PC-3 (cell line): ENCODE measurements around the gene IRAK1. TPM values are rescaled to one million over a fixed set of nuclear protein-coding genes. Genes with fewer than 3 reads are reported as not detected.

Source experiments
- ATAC-seq: fragments of 200-7000 bp; cut with Tn5 transposase; 2 replicates; pipeline ENCODE4 v1.9.1; 2020; ENCODE audit warnings: mild to moderate bottlenecking, moderate library complexity
- BruUV-seq: library from RNA; stranded (reverse); fragments of 400-500 nt; replicated peaks from 2 replicates; lab custom pipeline; 2021; lab: Mats Ljungman, UMichigan
- CTCF ChIA-PET: fragments of 300-600 bp; sonication (Branson Sonifier 250); formaldehyde crosslinking; loops from one replicate; lab custom pipeline; 2022; ENCODE audit warnings: antibody characterized with exemption; lab: Charles Lee
- POLR2A ChIA-PET: fragments of 300-600 bp; sonication (Branson Sonifier 250); formaldehyde crosslinking; loops from one replicate; lab custom pipeline; 2022; ENCODE audit warnings: antibody characterized with exemption; ENCODE audit not compliant: unreplicated experiment; lab: Charles Lee
- DNase-seq: peaks from one replicate; pipeline ENCODE4 v3.0.0-alpha.2; 2015
- H2AFZ ChIP-seq: fragments of 300-600 bp; sonication (generic); 2 replicates; pipeline ENCODE4 v1.6.0; 2016; ENCODE audit warnings: antibody characterized with exemption, low read length
- H3F3A ChIP-seq: fragments of 300-600 bp; sonication (generic); one replicate; pipeline ENCODE4 v1.6.0; 2017; ENCODE audit warnings: antibody characterized with exemption, low read length, control low read depth, mild to moderate bottlenecking; ENCODE audit not compliant: unreplicated experiment
- H3K27ac ChIP-seq: fragments of 300-600 bp; sonication (generic); 2 replicates; pipeline ENCODE4 v1.5.1; 2016; ENCODE audit warnings: mild to moderate bottlenecking, low read length
- H3K27me3 ChIP-seq: fragments of 300-600 bp; sonication (generic); 2 replicates; pipeline ENCODE4 v1.6.1; 2016; ENCODE audit warnings: low read length, mixed read lengths
- H3K36me3 ChIP-seq: fragments of 300-600 bp; sonication (generic); 2 replicates; pipeline ENCODE4 v1.6.1; 2016; ENCODE audit warnings: low read depth, mixed run types, low read length, mixed read lengths
- H3K4me1 ChIP-seq: fragments of 300-600 bp; sonication (generic); 2 replicates; pipeline ENCODE4 v1.5.1; 2016; ENCODE audit warnings: low read length; ENCODE audit not compliant: insufficient read depth
- H3K4me2 ChIP-seq: fragments of 300-600 bp; sonication (generic); 2 replicates; pipeline ENCODE4 v1.6.0; 2016; ENCODE audit warnings: low read length
- H3K4me3 ChIP-seq: fragments of 300-600 bp; sonication (generic); 2 replicates; pipeline ENCODE4 v1.5.1; 2016; ENCODE audit warnings: mild to moderate bottlenecking, low read length, mixed read lengths
- H3K79me2 ChIP-seq: fragments of 300-600 bp; sonication (generic); 2 replicates; pipeline ENCODE4 v1.6.1; 2017; ENCODE audit warnings: low read length, mixed read lengths
- H3K9ac ChIP-seq: fragments of 300-600 bp; sonication (generic); 2 replicates; pipeline ENCODE4 v1.6.0; 2016; ENCODE audit warnings: mild to moderate bottlenecking, low read length
- H3K9me2 ChIP-seq: fragments of 300-600 bp; sonication (generic); replicated peaks from 2 replicates; pipeline ENCODE4 v1.6.1; 2016; ENCODE audit warnings: mixed run types, low read length, mixed read lengths
- H3K9me3 ChIP-seq: fragments of 300-600 bp; sonication (generic); 2 replicates; pipeline ENCODE4 v1.6.1; 2016; ENCODE audit warnings: low read length, mixed read lengths
- H4K20me1 ChIP-seq: fragments of 300-600 bp; sonication (generic); 2 replicates; pipeline ENCODE4 v1.6.1; 2016; ENCODE audit warnings: low read length, mixed read lengths
- CTCF ChIP-seq: fragments of 300-600 bp; sonication (generic); conservative IDR thresholded peaks from 2 replicates; pipeline ENCODE4 v1.5.1; 2017; ENCODE audit warnings: antibody characterized with exemption, low read depth, mild to moderate bottlenecking, low read length
- EZH2 ChIP-seq: fragments of 300-600 bp; sonication (generic); IDR thresholded peaks from one replicate; pipeline ENCODE4 v1.6.1; 2017; ENCODE audit warnings: antibody characterized with exemption, mild to moderate bottlenecking, low read length; ENCODE audit not compliant: unreplicated experiment
- EZH2phosphoT487 ChIP-seq: fragments of 300-600 bp; sonication (generic); IDR thresholded peaks from 2 replicates; pipeline ENCODE4 v1.6.1; 2018; ENCODE audit warnings: mild to moderate bottlenecking, antibody characterized with exemption, low read length, borderline replicate concordance
- intact Hi-C: fragments of 100-400 bp; cut with micrococcal nuclease; formaldehyde crosslinking; loops from 2 replicates; pipeline ENCODE4 v1.9.0; 2023
- total RNA-seq: library from RNA; depleted of rRNA; stranded (reverse); fragments of >200 nt; gene quantifications from 2 replicates; pipeline ENCODE4 v1.2.3, GENCODE V29; 2014

Gene IRAK1
- total RNA-seq, 1 experiment from 2014 or later = 366 TPM

DNA sequence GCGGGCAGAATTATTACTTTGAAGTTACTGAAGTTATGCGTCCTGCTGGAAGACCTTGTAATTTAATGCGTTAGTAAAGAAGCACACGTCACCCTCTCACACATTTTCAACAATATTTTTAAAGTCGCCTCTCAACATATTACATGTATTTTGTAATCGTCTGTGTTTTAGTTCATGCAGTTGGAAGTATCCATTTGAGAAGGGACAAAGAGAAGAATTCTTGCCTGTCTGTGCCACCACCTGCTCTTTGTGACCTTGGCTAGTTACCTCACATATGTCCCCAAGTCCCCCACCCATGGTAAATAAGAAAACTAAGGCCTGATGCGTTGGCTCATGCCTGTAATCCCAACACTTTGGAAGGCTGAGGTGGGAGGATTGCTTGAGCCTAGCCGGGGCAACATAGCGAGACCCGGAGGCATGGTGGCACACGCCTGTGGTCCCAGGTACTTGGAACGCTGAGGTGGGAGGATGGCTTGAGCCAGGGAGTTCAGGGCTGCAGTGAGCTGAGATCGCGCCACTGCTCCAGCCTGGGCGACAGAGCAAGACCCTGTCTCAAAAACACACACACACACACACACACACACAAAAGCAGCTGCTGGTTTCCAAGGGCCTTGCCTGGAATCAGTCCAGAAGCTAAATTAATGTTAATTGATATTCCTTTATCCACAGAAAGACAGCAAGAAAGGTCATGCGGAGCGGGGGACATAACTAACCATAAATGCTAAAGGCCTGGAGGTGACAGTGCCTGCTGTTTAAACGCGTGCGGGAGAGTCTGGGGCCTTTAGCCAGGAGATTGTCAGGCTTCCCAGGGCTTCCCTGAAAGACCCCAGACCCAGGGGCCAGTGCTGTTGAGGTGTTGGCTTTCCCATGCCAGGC, 46.3 kb downstream of the IRAK1 start:
- Histone ChIP-seq H3K4me1 (peaks cover 18% of the 10 kb centered on the region), H4K20me1 (peaks cover 15% of the 10 kb centered on the region)
- POLR2A ChIA-PET = interaction anchor here (0.6 kb wide), 1 partner anchor 357 kb away, joined by 3 read pairs; no protein-coding TSS in a partner anchor

GRCh38 chrX:153972368-153973126, 47.2 kb downstream of the IRAK1 start, which contains the start of gene TMEM187:
Gene TMEM187 (plus strand): TSS chrX:153972754. CDS start chrX:153982063, 9,309 bp downstream.
- BruUV-seq = no TSS peak
- Histone ChIP-seq H3K36me3 (no peaks in the 10 kb centered on the region), H2AFZ (peak within 1 kb of the TSS; percentile 71), H3K4me3 (peak within 1 kb of the TSS; percentile 99), H3K9ac (peak within 1 kb of the TSS; percentile 100), H3K4me1 (peaks cover 26% of the 10 kb centered on the region), H3K27ac (peak within 1 kb of the TSS; percentile 100), H3K9me2 (no peaks in the 10 kb centered on the region), H3K4me2 (peak within 1 kb of the TSS; percentile 96), H3K27me3 (no peaks in the 10 kb centered on the region), H3F3A (peaks cover 6% of the 10 kb centered on the region), H3K9me3 (no peaks in the 10 kb centered on the region), H4K20me1 (peaks cover 23% of the 10 kb centered on the region), H3K79me2 (peaks cover 58% of the 10 kb centered on the region)
- CTCF ChIA-PET = interaction anchor here (0.6 kb wide), 1 partner anchor 124 kb away, joined by 4 read pairs; no protein-coding TSS in a partner anchor
- intact Hi-C loops = loop anchor here (10.0 kb wide), 1 partner anchor 402 kb away; the partner anchor contains the start of genes EMD and FLNA
- POLR2A ChIA-PET = interaction anchor here (0.6 kb wide), 1 partner anchor 358 kb away, joined by 3 read pairs; no protein-coding TSS in a partner anchor
- DNase-seq = peak; percentile 91
- ATAC-seq = peak; percentile 48
- TF ChIP-seq EZH2phosphoT487 = peak; percentile 68; the same call in 1 of the 2 replicates
- no peak for TF ChIP-seq CTCF
- no peak for TF ChIP-seq EZH2

More for the DNA sequence above, 46.3 kb downstream of the IRAK1 start:
- H3K27ac ChIP-seq = peak overlapping the region; percentile 100
- ATAC-seq = no peak
- no peak for DNase-seq
- H3F3A ChIP-seq = peaks cover 6% of the 10 kb centered on the region
- CTCF ChIA-PET = no interaction called here
- peak overlapping the region; percentile 96 for H3K4me2 ChIP-seq
- H3K9me2 ChIP-seq = no peaks in the 10 kb centered on the region
- no peak for TF ChIP-seq EZH2
- no peak for TF ChIP-seq EZH2phosphoT487
- no peak for TF ChIP-seq CTCF
- H3K9ac ChIP-seq = peak overlapping the region; percentile 100
- no peaks in the 10 kb centered on the region for H3K36me3 ChIP-seq
- BruUV-seq = TSS peak; percentile 53
- H3K9me3 ChIP-seq = no peaks in the 10 kb centered on the region
- intact Hi-C loops = loop anchor here (10.0 kb wide), 1 partner anchor 401 kb away; the partner anchor contains the start of genes EMD and FLNA
- H3K27me3 ChIP-seq = no peaks in the 10 kb centered on the region
- peak overlapping the region; percentile 85 for H3K4me3 ChIP-seq
- H3K79me2 ChIP-seq = peaks cover 50% of the 10 kb centered on the region
- peak overlapping the region; percentile 54 for H2AFZ ChIP-seq
